DMS153 treated with DMSO at 0.1 percent for 48 hours (cell line): ENCODE results near the gene CBFA2T3.

Experiments
- DNase-seq: peaks from one replicate; lab custom pipeline; 2025; ENCODE audit not compliant: unreplicated experiment; lab: John Stamatoyannopoulos, UW

The CBFA2T3 gene

GRCh38 chr16:88999457-89000206, 22.6 kb upstream of the CBFA2T3 start:
- DNase-seq: no peak

DNA sequence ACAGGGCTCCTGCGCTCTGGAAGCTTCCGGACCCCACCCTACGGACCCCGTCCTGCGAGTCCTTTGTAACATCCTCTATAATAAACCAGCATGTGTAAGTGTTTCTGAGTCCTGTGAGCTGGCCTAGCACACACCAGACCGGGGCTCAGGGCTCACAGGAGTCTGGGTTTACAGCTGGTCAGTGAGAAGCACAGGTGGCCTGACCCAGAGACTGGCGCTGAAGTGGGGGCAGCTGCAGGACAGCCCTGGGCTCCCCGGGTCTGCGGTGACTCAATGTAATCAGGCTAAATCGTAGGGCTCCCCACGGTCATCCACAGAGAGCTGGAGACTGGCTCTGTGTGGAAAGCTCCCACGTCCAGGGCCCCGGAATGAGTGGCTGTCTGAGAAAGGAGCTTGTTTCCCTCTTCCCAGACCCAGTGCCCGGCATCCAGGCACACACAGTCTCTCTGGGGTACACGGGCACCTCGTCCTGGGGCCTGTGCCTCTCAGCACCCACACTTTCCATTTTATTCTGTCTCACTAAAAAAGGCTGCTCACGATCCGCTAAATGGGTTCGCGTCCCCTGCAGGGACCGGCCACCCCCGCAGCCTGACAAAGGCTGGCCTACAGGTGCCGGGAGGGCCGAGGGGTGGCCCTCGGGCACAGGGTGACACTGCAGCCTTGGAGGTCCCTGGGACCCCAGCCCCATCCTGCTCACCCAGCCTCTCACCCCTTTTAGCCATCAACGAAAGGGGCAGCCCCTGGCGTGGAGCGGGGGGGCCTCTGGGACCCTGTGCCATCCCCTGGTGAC, 18.9 kb upstream of the CBFA2T3 start:
- DNase-seq: no peak

DNA sequence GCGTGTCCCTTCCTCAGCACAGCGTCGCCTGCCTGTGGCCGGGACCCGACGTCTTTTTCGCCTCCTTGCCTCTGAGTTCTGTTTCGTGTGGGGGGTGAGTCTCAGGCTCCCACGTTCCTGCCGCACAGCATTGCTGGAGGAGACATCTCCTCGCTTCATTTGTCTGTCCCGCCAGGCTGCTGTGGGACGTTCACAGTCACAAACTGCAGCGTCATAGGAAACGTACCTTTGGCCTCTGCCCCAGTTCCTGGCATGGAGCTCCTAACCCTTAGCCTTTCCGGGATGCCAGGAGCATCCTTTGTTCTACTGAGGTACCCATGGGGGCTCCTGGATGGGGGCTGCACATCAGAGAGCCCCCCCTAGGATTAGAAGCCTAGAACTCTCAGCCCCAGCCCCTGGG, 18.2 kb upstream of the CBFA2T3 start:
- no peak for DNase-seq

DNA sequence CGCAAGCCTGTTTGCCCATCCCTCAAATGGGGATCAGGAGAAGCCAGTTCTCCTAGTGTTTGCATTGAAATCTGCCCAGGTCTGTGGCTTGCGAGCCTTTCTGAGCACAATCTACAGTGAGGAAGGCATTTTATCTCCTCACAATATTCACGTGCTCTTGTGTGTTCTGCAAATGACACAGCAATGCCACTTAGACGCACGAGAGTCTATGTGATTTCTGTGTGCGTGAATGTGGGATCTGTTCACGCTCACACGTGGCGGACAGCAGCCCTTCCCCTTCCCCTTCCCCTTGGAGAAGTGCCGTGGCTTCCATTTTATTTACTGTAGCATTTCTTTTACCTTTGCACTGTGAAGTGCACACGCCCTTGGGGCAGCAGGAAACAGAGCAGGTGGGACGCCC, 17.7 kb upstream of the CBFA2T3 start:
- DNase-seq: no peak

GRCh38 chr16:88993946-88994600, 17.1 kb upstream of the CBFA2T3 start:
- DNase-seq: no peak

DNA sequence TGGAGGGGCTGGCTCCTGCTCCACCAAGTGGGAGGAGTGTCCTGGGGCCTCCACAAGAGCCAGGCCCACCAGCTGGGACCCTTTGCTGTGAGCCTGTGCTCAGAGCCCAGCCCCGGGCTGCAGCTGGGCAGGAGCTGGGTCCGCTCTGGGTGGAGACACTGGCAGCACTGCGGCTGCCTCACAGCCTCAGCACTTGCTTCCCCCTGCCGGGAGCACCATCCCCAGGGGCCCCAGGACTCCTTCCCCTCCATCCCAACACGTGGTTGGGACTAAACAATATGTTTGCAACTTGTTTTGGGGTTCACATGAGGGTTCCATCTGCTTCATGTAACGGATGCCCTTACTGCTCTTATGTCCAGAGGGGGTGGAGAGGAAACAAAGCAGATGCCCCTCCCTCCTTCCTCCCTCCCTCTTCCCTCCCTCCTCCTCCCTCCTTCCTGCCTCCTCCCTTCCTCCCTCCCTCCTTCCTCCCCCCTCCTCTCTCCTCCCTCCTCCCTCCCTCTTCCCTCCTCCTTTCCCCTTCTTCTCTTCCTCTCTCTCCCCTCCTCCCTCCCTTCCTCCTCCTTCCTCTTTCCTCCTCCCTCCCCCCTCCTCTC, 16.3 kb upstream of the CBFA2T3 start:
- no peak for DNase-seq

DNA sequence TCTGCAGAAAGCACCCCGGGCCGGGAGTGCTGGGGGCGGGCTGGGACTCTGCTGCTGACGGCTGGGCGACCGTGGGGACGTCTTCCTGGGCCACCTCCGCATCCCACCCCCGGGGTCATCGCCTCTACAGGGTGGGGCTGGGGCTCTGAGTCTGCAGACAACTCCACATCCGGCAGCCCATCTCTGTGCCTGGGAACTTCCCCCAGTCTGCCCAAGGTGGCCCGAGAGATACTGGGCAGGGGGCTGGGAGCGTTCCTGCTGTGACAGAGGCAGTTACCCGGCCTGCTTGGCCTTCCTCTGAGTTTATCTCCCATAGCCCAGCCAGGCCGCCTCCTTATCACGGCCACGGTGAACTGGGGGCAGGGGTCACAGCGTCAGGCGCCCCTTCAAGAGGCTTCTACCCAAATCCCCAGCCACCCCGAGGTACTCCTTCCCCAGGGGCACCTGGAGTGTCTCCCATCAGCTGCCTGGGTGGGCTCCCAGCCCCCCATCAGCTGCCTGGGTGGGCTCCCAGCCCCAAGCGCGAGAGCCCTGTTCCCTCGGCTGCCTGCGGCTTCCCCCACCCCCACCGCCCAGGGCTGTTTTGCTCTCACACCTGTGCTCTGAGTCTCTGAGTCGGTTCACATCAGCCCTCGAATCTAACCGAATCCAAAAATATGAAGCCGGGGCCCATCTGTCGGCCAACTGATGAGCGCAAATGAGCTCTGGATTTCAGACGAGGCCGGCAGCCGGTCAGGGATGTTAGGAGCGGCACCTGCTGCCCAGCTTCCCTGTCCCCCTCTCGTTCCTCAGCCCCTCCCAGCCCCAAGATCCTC, 15.6 kb upstream of the CBFA2T3 start:
- no peak for DNase-seq

- DNase-seq: no peak
Observed at GRCh38 chr16:88991813-88992350, 14.9 kb upstream of the CBFA2T3 start.

GRCh38 chr16:88989852-88990547, 13.0 kb upstream of the CBFA2T3 start:
- no peak for DNase-seq

DNA sequence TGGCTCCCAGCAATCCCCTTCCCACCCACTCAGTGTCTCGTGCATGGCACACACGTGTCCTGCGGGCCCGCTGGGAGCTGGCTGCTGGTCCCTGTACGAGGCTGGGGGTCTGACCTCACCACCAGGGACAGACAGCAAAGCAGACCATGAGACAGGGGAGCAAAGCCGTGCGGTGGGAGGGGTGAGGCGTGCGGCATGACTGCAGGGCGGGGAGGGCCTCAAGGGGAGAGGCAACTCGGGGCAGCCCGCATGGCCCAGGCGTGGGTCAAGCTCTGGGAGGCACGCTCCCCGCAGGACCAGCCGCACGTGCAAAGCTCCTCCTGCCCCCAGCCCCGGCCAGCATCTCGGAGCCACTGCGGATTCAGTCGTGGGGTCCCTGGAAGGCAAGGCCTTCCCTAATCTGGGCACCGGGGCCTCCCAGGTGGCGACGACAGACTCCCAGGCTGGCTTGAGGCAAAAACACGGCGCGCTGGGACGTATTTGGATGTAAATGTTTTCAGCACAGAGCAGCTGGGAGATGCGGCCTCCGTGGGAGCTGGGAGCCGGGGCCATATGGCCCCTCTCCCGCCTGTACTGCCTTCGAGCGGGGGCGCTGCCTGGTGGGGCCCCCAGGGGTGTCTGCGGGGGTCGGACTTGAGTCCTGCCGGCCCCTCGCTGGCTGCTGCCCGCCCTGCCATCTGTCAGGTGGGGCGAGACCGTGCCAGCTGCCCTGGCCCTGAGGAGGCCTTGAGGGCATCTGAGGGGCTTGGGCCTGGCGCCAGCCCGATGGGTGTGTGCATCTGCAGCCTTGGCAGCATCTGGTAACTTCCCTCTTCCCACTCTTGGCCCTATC, 12.2 kb upstream of the CBFA2T3 start:
- DNase-seq: no peak

- no peak for DNase-seq
Observed at GRCh38 chr16:88985521-88985920, 8.5 kb upstream of the CBFA2T3 start.

GRCh38 chr16:88983771-88984687, 7.0 kb upstream of the CBFA2T3 start:
- no peak for DNase-seq

- DNase-seq: no peak
Observed at GRCh38 chr16:88983165-88983564, 6.2 kb upstream of the CBFA2T3 start.

DNA sequence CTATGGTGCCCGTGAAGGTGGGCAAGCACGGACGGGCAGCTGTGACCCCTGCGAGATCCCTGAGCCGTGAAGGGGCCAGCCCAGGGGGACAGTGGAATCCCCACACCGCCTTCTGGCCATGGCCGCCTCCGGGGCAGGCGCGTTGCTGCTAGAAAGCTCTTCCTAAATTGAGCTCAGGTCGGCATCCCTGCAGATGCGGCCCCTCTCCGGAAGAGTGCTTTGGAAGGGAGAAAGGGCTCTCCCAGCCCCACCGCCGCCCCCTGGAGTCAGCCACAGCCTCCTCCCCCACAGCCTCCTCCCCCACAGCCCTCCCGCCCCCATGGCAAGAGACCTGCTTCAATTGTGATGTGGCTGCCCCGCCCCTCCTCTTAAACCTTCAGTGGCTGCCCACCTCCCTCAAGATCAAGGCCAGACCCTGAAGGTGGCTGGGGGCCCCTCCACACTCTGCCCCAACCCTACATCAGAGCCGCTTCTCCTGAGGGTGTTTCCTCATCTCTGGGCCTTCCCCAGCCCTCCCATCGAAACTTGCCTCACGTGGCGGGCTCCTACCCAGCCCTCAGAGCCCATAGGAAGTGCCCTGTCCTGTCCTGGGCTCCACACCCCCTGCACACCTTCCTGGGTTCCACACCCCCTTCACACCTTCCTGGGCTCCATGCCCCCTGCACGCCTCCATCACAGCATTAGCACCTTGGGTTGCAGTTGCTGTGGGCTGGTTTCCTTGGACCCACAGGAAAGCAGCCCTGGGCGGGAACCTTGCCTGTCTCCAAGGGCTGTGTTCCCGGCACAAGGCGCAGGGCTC, 5.5 kb upstream of the CBFA2T3 start:
- DNase-seq: no peak

DNA sequence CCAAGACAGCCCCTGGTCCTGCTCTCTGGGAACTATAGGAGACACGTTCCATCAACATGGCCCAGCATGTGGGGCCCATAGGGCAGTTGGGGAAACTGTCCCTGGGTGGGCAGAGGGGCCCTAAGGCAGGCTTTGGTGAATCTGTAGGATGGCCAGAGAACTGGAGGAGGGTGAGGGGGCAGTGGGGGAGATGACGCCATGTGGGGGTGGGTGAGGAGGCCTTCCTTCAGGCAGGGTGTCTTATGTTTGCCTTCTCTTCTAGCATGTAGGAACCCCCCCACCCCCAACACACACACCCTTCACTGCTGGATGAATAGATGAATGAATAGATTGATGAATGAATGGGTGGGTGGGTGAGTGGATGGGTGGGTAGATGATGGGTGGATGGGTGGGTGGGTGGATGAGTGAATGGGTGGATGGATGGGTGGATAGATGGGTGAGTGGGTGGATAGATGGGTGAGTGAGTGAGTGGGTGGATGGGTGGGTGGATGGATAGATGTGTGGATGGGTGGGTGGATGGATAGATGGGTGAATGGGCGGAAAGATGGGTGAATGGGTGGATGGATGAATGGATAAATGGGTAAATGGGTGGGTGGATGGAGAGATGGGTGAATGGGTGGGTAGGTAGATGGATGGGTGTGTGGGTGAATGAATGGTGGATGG, 2.5 kb upstream of the CBFA2T3 start:
- no peak for DNase-seq

DNA sequence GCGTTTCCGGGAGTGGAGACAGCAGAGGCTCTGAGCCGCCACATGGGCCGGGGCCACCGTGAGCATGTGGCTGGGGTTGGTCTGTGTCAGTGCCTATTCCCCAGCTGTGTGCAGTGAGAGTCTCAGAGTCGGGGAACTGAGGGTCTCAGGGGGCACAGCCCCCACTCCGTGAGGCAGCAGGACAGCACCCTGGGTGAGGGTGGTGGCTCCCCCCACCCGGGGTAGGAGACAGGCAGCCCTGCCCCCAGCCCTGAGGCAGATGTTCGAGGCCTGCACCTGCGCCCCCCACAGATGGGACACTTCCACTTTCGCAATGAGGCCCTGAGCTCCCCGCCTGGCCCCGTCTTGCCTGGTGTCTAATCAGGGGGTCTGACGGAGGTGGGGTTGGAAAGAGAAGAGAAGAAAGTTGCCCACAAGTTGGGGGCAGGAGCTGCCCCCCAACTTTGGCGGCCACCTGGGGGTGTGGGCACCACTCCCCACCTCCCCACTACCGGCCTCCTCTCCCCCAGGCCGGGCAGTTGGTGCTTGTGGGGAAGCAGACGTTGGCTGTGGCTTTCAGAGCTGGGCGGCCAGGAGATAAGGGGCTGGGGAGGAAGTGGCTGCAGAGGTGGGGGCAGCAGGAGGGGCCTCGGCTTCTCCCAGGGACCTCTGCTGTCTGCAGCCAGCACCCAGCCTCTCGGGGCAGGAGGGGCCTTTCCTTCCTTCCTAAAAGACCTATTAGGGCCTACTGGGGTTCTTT, 1.8 kb upstream of the CBFA2T3 start:
- no peak for DNase-seq
